ENCODE results near the gene EOLA2. TPM values are rescaled to one million over a fixed set of nuclear protein-coding genes. Genes with fewer than 3 reads are reported as not detected.

Gene EOLA2
- total and polyA plus RNA-seq, 9 of the 15 experiments (the other 6 are each of a cell fraction or from before 2014, with no cell fraction given), result 27.7 to 61.5 (median 44.3) TPM

- TF ChIP-seq ARNT (IDR thresholded peaks at IDR 0.05) (no peak), HDAC3 (IDR thresholded peaks at IDR 0.05; ENCODE audit: borderline replicate concordance, partially characterized antibody) (no peak), ZNF175 (CRISPR knock-in tag; IDR thresholded peaks at IDR 0.05; ENCODE audit: low read depth) (no peak), ZNF699 (CRISPR knock-in tag; IDR thresholded peaks at IDR 0.05; ENCODE audit: insufficient replicate concordance) (no peak), CXXC5 (CRISPR knock-in tag; IDR thresholded peaks at IDR 0.05) (peak; percentile 97), EP400 (IDR thresholded peaks at IDR 0.05) (peak; percentile 92), POLR2A (conservative IDR thresholded peaks at IDR 0.05) (peak; percentile 75), ZNF707 (CRISPR knock-in tag; conservative IDR thresholded peaks at IDR 0.05) (no peak), ZFX (CRISPR knock-in tag; IDR thresholded peaks at IDR 0.05) (peak; percentile 30), NR2C1 (IDR thresholded peaks at IDR 0.05) (no peak), NR2C1 (tag; IDR thresholded peaks at IDR 0.05) (no peak), ZBTB7A (IDR thresholded peaks at IDR 0.05; ENCODE audit: borderline replicate concordance, control insufficient read depth, low read depth, low read length) (peak; percentile 47; the same call in 1 of the 2 replicates), SNRNP70 (optimal IDR thresholded peaks at IDR 0.05; ENCODE audit: low read depth, low read length) (no peak), GABPB1 (CRISPR knock-in tag; IDR thresholded peaks at IDR 0.05) (0 out of 2 replicates have a peak, but pooled peaks have one; percentile 44), HIVEP1 (CRISPR knock-in tag; IDR thresholded peaks at IDR 0.05) (no peak), POLR2G (IDR thresholded peaks at IDR 0.05; ENCODE audit: low read depth, low read length) (peak; percentile 68), ID3 (CRISPR knock-in tag; IDR thresholded peaks at IDR 0.05) (no peak), ID3 (tag; IDR thresholded peaks at IDR 0.05) (no peak), MITF (IDR thresholded peaks at IDR 0.05) (no peak), PHF8 (IDR thresholded peaks at IDR 0.05; ENCODE audit: borderline replicate concordance, low read length) (peak; percentile 46; the same call in 1 of the 2 replicates), EP300 (IDR thresholded peaks at IDR 0.05; ENCODE audit: low read length) (no peak), DPF2 (IDR thresholded peaks at IDR 0.05) (0 out of 2 replicates have a peak, but pooled peaks have one; percentile 34), SIX5 (IDR thresholded peaks at IDR 0.05; ENCODE audit: borderline replicate concordance in 1 of 2, insufficient read depth in 1 of 2, low read depth in 1 of 2, low read length in 2 of 2) (no peak), YY1 (IDR thresholded peaks at IDR 0.05; ENCODE audit: borderline replicate concordance in 1 of 3, control insufficient read depth in 1 of 3, extremely low read depth in 1 of 3, insufficient read depth in 3 of 3, insufficient read length in 1 of 3, insufficient replicate concordance in 2 of 3, low read depth in 1 of 3, low read length in 2 of 3) (peak in 1 of 3 experiments; percentile 45), RB1 (IDR thresholded peaks at IDR 0.05; ENCODE audit: low read depth) (peak; percentile 52; the same call in 1 of the 2 replicates)
- TF ChIP-seq, protein P1, sequence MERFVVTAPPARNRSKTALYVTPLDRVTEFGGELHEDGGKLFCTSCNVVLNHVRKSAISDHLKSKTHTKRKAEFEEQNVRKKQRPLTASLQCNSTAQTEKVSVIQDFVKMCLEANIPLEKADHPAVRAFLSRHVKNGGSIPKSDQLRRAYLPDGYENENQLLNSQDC (CRISPR knock-in tag; IDR thresholded peaks at IDR 0.05), result no peak
These were observed at the start of gene EOLA2 (continued) for GRCh38 chrX:149938427-149938880.

All from K562 (cell line).